ENCODE measurements around the gene AP4B1. TPM values are rescaled to one million over a fixed set of nuclear protein-coding genes. Genes with fewer than 3 reads are reported as not detected.

Gene AP4B1
- total and polyA plus RNA-seq, 9 of the 15 experiments (the other 6 are each of a cell fraction or from before 2014, with no cell fraction given): 15.8 to 36.5 (median 24.6) TPM

GRCh38 chr1:113949007-113949406 is 44.4 kb upstream of the AP4B1 start (continued):
- TF ChIP-seq TSHZ1 (CRISPR knock-in tag; IDR thresholded peaks at IDR 0.05): no peak
- TF ChIP-seq MXD1 (CRISPR knock-in tag; IDR thresholded peaks at IDR 0.05; ENCODE audit: borderline replicate concordance, poor library complexity, severe bottlenecking): no peak
- TF ChIP-seq KLF13 (tag; IDR thresholded peaks at IDR 0.05; ENCODE audit: borderline replicate concordance, low read depth): no peak
- no peak for TF ChIP-seq NFXL1 (CRISPR knock-in tag; IDR thresholded peaks at IDR 0.05)
- TF ChIP-seq BHLHE40 (IDR thresholded peaks at IDR 0.05; ENCODE audit: low read length): peak; percentile 73
- TF ChIP-seq HDGF (IDR thresholded peaks at IDR 0.05): no peak
- no peak for TF ChIP-seq DIDO1 (tag; IDR thresholded peaks at IDR 0.05; ENCODE audit: low read depth)
- no peak for TF ChIP-seq GABPA (tag; conservative IDR thresholded peaks at IDR 0.05; ENCODE audit: low read depth)
- peak; percentile 44 for TF ChIP-seq TEAD4 (IDR thresholded peaks at IDR 0.05; ENCODE audit: low read length)
- TF ChIP-seq TEAD4 (CRISPR knock-in tag; IDR thresholded peaks at IDR 0.05; ENCODE audit: borderline replicate concordance): no peak
- TF ChIP-seq ZNF274 (IDR thresholded peaks at IDR 0.05; ENCODE audit: borderline replicate concordance, low read depth, low read length): no peak
- TF ChIP-seq XRCC3 (IDR thresholded peaks at IDR 0.05): no peak
- peak; percentile 74 for TF ChIP-seq EP400 (IDR thresholded peaks at IDR 0.05)
- no peak for TF ChIP-seq ZNF133 (CRISPR knock-in tag; IDR thresholded peaks at IDR 0.05)
- no peak for TF ChIP-seq SP1 (CRISPR knock-in tag; IDR thresholded peaks at IDR 0.05)
- TF ChIP-seq DDX20 (tag; IDR thresholded peaks at IDR 0.05; ENCODE audit: low read depth): no peak
- no peak for TF ChIP-seq MED1 (CRISPR knock-in tag; IDR thresholded peaks at IDR 0.05; ENCODE audit: borderline replicate concordance)
- no peak for TF ChIP-seq ZNF184 (CRISPR knock-in tag; IDR thresholded peaks at IDR 0.05)
- TF ChIP-seq RBM17 (IDR thresholded peaks at IDR 0.05; ENCODE audit: borderline replicate concordance, low read depth, low read length): no peak
- TF ChIP-seq TCF7 (IDR thresholded peaks at IDR 0.05; ENCODE audit: borderline replicate concordance): no peak
- no peak for TF ChIP-seq ZBTB43 (CRISPR knock-in tag; IDR thresholded peaks at IDR 0.05)
- peak; percentile 14; the same call in 1 of the 2 replicates for TF ChIP-seq ZBTB2 (IDR thresholded peaks at IDR 0.05)

Data from K562 (cell line).